Ascending aorta (tissue), 2 donors: ENCODE data around the gene RASGEF1C. TPM values are rescaled to one million over a fixed set of nuclear protein-coding genes. Genes with fewer than 3 reads are reported as not detected.

ENCODE experiments used
- DNase-seq, 2 donors: peaks; one replicate each; pipeline ENCODE4 v3.0.0-alpha.2; 2019; ENCODE audit warnings: low spot score in 2 of 2
- H3K27ac ChIP-seq, 2 donors: fragments of 200-600 bp; sonication (generic); one replicate each; pipeline ENCODE4 v1.5.1; 2016 to 2017; ENCODE audit warnings: mild to moderate bottlenecking in 1 of 2
- H3K27me3 ChIP-seq: fragments of 200-600 bp; sonication (generic); one replicate; pipeline ENCODE4 v1.5.1; 2017
- H3K36me3 ChIP-seq, 2 donors: fragments of 200-600 bp; sonication (generic); one replicate each; pipeline ENCODE4 v1.5.1; 2016
- H3K4me1 ChIP-seq, 2 donors: fragments of 200-600 bp; sonication (generic); one replicate each; pipeline ENCODE4 v1.5.1; 2016 to 2017; ENCODE audit warnings: mild to moderate bottlenecking in 1 of 2
- H3K4me3 ChIP-seq, 2 donors: fragments of 200-600 bp; sonication (generic); one replicate each; pipeline ENCODE4 v1.5.1; 2016 to 2017; ENCODE audit warnings: mild to moderate bottlenecking in 1 of 2
- H3K9me3 ChIP-seq, 2 donors: fragments of 200-600 bp; sonication (generic); one replicate each; pipeline ENCODE4 v1.5.1; 2016
- CTCF ChIP-seq, 3 experiments: fragments of 200-600 bp in 2 of 3; fragments of 450-650 bp in 1 of 3; sonication (generic) in 2 of 3; IDR thresholded peaks; one replicate each; pipeline ENCODE4 v1.5.1; 2016 to 2019; ENCODE audit warnings: antibody characterized with exemption in 3 of 3, mild to moderate bottlenecking in 1 of 3, moderate library complexity in 1 of 3
- intact Hi-C: fragments of 100-400 bp; cut with DNase I; formaldehyde crosslinking; loops from one replicate; pipeline ENCODE4 v1.15.1; 2023
- total RNA-seq: library from RNA; depleted of rRNA; stranded (reverse); fragments of >200 nt; gene quantifications from one replicate; pipeline ENCODE4 v1.1.0, GENCODE V29; 2016

Gene RASGEF1C
- total RNA-seq, 1 donor from 2014 or later, result not detected

- DNase-seq, result peak in 1 of 2 donors; percentile 58
- H3K36me3 ChIP-seq, result no peaks in the 10 kb centered on the region
- intact Hi-C loops, result no loop called here
- no peaks in the 10 kb centered on the region for H3K4me1 ChIP-seq
- no peak overlapping the region for H3K27ac ChIP-seq
- H3K9me3 ChIP-seq, result no peaks in the 10 kb centered on the region
- H3K27me3 ChIP-seq, result no peaks in the 10 kb centered on the region
- TF ChIP-seq CTCF (IDR thresholded peaks at IDR 0.05), result no peak
- no peak overlapping the region for H3K4me3 ChIP-seq
Observed at GRCh38 chr5:180099733-180100611, 109.0 kb downstream of the RASGEF1C start.

- TF ChIP-seq CTCF (IDR thresholded peaks at IDR 0.05), result no peak
- Histone ChIP-seq H3K27me3 (no peaks in the 10 kb centered on the region), H3K9me3 (no peaks in the 10 kb centered on the region), H3K36me3 (no peaks in the 10 kb centered on the region), H3K27ac (no peak overlapping the region), H3K4me3 (no peak overlapping the region), H3K4me1 (no peaks in the 10 kb centered on the region)
- peak in 1 of 2 donors; percentile 53 for DNase-seq
- intact Hi-C loops, result no loop called here
Observed at GRCh38 chr5:180098991-180099732, 109.8 kb downstream of the RASGEF1C start.

GRCh38 chr5:180098526-180098925 lies 110.5 kb downstream of the RASGEF1C start:
- TF ChIP-seq CTCF (IDR thresholded peaks at IDR 0.05), result no peak
- H3K4me3 ChIP-seq, result no peak overlapping the region
- H3K27ac ChIP-seq, result no peak overlapping the region
- peak in 1 of 2 donors; percentile 18 for DNase-seq
- H3K4me1 ChIP-seq, result no peaks in the 10 kb centered on the region
- H3K27me3 ChIP-seq, result no peaks in the 10 kb centered on the region
- no peaks in the 10 kb centered on the region for H3K9me3 ChIP-seq
- H3K36me3 ChIP-seq, result no peaks in the 10 kb centered on the region
- intact Hi-C loops, result no loop called here

- TF ChIP-seq CTCF (IDR thresholded peaks at IDR 0.05), result no peak
- peak in 1 of 2 donors; percentile 37 for DNase-seq
- Histone ChIP-seq H3K4me1 (no peaks in the 10 kb centered on the region), H3K27ac (no peak overlapping the region), H3K36me3 (no peaks in the 10 kb centered on the region), H3K9me3 (no peaks in the 10 kb centered on the region), H3K27me3 (no peaks in the 10 kb centered on the region), H3K4me3 (no peak overlapping the region)
- intact Hi-C loops, result no loop called here
Observed at GRCh38 chr5:180097926-180098325, 111.1 kb downstream of the RASGEF1C start.

- Histone ChIP-seq H3K4me3 (no peak overlapping the region), H3K4me1 (no peaks in the 10 kb centered on the region), H3K27ac (no peak overlapping the region), H3K27me3 (no peaks in the 10 kb centered on the region), H3K9me3 (no peaks in the 10 kb centered on the region), H3K36me3 (no peaks in the 10 kb centered on the region)
- intact Hi-C loops, result no loop called here
- TF ChIP-seq CTCF (IDR thresholded peaks at IDR 0.05), result no peak
- DNase-seq, result peak in 1 of 2 donors; percentile 18
Observed at GRCh38 chr5:180097163-180097894, 111.7 kb downstream of the RASGEF1C start.
